Activated gamma-delta T cell treated with Interleukin-2 at 50 U/mL for 16 hours (primary cell): ENCODE measurements around the gene STK32C.
"Not testable (repeated sequence)": the region's sequence is repeated elsewhere in the genome, so short reads cannot be mapped to it uniquely, and the experiment has no call there.

Experiments used
- DNase-seq: peaks from one replicate; pipeline ENCODE4 v3.0.0-alpha.2; 2020

Gene STK32C

DNA sequence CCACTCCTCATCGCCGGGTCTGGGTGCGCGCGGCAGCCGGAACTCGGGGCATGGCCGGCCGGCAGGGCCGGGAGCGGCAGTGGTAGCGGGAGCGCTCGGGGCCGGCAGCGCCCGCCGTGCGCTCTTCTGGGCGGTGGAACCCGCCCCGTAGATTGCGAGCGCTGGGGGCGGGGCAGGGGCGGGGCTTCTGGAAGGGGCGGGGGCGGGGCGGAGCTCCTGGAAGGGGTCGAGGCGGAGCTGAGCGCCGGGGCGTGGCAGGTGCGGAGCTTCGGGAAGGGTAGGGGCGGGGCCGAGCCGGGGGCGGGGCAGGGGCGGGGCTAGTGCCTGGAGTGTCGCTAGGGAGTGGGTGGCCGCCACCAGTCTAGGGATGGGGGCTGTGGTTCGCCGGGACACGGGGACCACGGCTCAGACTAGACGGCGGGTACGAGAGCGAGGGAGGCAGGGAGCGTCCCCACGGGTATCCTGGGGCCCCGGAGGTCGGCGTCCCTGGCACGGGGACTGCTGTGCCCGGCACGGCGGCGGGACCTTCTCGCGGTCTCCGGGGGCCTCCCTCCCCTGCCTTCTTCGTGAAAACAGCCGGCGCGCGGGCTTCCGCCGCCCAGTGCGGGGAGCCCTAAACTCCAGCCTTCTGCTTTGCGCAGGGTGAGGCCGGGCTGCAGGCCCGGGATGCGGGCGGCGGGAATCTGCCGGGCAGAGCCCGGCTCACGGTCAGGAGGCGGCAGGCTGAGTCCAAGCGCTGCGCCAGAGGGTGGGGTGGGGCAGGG lies at the start of gene STK32C:
Gene STK32C, minus strand, starts transcription at position 128 of the 764 bp plus-strand sequence. Its CDS starts 117 bp downstream, at position 11.
- DNase-seq = peak; percentile 89

DNA sequence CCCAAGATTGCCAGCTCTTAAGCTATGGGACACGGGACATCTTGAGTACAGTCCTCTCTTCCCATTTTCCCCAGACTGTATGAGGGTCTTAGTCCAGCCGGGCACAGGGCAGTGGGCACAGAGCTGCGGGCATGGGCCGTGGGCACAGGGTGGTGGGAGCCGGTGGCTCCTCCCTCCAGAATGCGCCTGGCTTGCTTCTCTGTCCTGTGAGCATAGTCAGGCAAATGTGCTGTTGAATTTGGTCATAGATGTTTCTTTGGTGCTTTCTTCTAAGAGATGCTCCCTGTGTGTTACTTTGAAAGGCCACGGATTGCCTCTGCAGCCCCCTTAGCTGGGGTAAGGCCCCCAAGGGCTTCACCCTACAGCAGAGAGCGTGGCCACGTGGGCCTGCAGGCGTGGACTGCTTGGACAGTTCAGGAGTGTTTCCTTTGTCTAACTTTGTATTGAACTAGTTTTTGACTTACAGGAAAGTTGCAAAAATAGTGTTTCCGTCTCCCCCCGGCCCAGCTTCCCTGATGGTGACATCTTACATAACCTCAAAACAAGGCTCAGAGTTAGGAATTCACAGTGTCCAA lies 49.0 kb upstream of the STK32C start:
- DNase-seq = no peak

DNA sequence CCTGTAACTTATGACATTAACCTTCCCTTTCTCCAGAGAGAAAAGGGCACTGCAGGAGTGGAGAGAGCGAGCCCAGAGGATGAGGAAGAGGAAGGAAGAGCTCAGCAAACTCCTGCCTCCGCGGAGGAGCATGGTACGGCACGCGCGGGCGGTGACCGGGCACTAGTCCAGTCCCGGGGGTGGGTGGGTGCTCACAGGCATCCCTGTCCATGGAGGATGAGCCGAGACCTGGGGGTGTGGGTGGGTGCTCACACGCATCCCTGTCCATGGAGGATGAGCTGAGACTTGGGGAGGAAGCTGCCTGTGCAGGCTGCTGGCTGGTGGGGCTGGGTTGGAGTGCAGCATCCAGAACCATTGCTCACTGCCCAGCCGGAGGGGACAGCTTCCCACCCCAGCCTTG lies 48.0 kb upstream of the STK32C start:
- DNase-seq = no peak

DNA sequence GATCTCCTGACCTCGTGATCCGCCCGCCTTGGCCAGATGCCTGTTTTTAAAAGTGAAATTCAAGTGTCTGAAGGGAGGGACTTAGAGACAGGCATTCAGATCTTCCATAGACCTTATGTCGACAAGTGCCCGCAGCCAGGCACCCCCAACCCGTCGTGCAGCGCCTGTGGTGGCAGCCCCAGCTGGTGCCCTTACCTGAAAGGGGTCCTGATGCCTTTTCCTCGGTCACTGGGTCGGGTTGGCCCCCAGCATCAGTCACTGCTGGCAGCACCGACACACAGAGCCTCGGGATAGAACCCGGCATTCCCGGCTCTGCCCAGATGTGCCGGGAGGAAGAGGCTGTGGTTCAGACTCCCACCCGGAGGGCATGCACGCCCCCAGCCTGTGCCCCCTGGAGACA lies 47.5 kb upstream of the STK32C start:
- no peak for DNase-seq

DNA sequence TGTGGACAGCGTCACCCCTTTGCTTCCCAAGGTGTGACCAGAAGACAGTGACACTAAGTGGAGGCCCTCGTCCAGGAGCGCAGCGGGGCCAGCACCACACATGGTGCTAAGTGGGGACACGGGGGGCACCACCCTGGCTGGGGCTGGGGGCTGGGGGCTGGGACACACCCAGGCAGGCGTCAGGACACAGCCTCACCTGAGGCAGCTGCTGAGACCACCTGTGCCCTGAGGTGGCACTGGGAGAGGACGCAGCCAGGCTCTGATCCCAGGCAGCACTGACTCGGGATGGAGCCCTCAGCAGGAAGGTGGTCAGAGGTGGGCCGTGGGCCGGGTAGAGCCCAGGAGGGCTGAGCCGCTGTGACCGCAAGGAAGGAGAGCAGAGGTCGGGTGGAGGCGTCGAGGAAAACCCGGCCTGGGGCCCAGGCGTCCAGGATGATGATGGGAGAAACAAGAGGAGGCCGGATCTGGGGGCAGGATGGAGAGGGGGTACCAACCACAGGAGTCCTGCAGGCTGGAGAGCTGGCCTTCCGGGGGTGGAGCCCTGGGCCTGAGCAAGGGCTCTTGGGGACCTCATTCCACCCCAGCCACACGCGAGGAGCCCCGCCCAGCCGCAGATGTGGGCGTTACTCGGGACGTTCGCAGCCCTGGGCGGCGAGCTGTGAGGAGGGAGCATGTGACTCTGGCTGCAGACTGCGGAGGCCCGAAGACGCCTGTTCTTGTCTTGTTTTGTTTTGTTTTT lies 46.8 kb upstream of the STK32C start:
- no peak for DNase-seq

DNA sequence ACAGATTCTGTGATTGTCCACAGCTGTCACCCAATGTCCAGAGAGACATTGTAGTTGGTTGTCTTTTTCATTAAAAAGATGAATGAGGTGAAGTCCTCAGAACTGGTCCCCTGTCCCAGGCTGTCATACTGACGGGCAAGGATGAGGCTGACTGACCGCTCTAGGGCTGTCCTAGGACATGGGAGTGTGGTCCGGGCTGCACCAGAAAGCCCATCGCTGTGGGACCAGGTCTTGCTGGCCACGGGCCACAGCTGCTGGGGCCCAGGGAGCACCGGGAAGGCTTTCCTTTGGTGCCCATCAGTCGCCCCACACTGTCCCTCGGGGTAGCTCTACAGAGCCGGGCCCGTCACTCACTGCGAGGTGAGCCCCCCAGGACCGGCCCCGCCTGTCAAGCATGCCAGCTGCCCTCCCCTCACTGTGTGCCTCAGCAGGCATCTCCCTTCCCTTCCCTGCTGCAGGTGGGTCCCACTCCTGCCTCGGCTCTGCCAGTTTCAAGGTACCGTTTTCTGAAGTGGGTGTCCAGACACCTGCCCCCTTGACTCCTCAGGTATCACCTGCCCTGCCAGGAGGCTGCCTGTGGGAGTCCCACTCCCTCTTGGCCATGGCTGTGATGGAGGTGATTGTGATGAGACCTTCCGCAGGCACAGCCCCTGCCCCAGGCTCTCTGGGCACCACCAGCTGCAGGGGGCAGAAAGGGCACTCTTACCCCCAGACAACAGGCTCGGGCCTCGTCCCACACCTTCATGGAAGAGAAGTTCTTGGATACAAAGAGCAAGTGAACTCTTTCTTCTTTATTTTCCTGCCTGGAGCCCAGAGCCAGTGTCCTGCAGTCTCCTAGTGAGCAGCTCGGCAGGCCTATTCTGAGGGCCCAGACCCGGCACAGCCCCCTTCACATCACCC lies 46.0 kb upstream of the STK32C start:
- DNase-seq = no peak

DNA sequence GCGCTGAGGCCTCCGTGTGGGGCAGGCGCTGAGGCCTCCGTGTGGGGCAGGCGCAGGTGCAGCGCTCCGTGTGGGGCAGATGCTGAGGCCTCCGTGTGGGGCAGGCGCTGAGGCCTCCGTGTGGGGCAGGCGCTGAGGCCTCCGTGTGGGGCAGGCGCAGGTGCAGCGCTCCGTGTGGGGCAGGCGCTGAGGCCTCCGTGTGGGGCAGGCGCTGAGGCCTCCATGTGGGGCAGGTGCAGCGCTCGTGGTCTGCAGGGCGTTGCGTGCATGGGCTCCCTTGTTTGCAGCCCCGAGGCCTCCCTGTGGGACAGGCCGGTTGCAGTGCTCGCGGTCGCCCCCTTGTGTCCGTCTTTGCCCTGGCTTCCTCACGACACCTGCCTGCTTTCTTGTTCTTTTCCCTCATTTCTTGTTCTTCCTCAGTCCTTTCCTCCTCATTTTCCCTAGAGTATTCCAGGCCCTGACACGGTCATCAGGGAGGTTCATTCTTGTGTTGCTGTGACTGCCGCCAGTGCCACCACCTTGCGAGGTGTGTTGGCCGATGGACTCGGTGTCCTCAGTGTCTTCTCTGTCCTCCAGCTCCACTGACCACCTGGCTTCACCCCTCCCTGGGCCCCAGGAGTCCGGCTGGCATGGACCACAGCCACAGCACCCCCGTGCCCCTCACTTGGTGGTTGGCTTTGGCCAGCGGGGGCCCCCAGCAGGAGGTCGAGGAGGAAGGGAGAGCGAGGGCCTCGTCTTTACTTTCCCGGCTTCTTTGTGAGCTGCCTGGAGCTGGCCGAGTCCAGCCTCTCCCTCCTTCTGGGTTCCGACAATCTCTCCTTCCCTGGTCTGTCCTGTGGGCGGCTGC lies 44.9 kb upstream of the STK32C start:
- peak; percentile 75 for DNase-seq

DNA sequence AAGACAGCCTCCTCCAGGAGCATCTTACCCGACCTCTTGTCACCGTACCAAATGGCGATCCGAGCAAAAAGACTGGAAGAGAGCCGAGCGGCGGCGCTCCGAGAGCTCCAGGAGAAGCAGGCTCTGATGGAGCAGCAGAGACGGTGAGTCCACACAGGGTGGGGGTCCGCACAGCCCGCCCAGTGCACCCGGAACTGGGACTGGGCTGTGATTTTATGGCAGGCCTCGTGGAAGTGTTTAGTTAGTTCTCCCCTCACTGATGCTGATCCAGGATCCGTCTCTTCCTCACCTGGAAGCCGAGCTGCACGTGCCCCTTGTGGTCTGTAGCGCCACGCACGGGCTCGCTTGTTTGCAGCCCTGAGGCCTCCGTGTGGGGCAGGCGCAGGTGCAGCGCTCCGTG lies 43.9 kb upstream of the STK32C start:
- DNase-seq = no peak

DNA sequence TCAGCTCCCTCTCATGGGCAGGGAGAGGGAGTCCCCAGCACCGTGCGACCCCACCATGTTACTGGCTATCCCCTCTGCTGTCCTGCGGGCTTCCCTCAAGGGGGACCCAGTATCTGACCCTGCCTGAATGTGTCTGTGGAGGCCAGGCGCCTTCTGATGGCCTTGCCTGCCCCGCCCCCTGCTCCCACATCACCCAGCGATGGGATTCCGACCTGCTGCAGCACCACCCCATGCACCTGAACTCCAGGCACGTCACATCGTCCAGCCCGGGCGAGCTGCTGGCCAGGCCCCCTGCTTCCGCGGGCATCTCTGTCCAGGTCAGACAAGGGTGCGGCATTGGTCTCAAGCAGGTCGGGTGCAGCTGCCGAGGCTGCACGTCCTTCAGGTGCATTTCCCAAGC lies 43.2 kb upstream of the STK32C start:
- no peak for DNase-seq

DNA sequence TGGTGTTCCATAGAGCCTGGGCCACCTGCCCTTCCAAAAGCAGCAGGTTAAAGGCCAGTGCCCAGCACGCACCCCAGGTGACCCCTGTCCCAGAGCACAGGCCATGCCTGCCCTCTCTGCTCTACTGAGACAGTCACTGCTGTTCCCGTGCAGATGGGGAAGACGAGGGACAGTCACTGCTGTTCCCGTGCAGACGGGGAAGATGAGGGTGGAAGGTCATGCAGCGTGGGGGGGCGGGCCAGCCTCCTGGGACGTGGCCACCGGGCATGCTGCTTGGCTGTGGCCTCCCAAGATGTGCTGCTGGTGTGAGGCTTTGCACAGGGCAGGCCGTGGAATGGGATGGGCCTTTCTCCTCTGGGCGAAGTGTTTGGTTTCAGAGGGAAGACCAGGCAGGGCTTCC lies 42.6 kb upstream of the STK32C start:
- DNase-seq = no peak

DNA sequence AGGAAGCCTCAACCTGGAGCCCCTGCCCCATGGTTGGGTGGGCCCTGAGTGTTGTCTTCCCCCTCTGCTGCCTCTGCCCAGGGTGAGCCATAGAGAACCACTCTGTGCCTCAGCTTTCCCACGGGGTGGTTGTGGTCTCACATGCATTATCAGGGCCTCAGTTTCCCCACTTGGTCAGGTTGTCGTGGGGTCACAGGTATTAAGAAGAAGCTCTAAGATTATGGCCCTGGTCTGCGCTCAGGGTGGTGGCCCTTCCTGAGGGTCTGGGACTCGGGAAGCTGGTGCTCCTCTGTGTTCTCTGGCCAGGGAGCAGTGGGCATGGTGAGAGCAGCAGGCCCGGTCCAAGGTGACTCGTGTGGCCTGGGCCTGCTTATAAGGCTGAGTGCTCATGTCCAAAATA lies 42.0 kb upstream of the STK32C start:
- no peak for DNase-seq

DNA sequence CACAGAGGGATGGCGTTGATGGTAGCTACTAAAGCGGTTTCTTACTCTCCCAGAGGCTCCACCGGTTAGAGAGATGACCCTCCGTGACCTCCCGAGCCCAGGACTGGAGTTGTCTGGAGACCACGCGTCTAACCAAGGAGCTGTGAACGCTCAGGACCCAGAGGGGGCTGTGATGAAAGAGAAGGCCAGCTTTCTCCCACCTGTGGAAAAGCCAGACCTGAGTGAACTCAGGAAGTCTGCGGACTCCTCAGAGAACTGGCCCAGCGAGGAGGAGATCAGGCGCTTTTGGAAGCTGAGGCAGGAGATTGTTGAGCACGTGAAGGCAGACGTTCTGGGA lies 40.1 kb upstream of the STK32C start:
- no peak for DNase-seq

DNA sequence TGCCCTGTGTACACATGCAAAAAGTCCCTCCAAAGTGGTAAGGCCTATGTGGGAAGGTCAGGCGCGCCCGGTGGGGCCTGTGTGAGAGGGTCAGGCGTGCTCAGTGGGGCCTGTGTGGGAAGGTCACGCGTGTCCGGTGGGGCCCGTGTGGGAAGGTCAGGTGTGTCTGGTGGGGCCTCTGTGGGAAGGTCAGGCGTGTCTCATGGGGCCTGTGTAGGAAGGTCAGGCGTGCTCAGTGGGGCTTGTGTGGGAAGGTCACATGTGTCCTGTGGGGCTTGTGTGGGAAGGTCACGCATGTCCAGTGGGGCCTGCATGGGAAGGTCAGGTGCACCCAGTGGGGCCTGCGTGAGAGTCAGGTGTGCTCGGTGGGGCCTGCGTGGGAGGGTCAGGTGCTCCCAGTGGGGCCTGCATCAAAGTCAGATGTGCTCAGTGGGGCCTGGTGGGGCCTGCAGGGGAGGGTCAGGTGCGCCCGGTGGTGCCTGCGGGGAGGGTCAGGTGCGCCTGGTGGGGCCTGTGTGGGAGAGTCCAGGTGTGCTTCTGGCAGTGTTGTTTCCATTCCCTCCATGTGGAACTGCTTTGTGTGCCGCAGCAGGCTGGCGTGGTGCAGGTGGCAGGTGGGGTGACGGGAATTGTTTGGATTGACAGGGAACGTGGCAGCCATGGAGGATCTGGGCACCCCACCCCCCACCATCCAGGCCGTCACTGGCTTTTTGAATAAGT lies 39.6 kb upstream of the STK32C start:
- no peak for DNase-seq

DNA sequence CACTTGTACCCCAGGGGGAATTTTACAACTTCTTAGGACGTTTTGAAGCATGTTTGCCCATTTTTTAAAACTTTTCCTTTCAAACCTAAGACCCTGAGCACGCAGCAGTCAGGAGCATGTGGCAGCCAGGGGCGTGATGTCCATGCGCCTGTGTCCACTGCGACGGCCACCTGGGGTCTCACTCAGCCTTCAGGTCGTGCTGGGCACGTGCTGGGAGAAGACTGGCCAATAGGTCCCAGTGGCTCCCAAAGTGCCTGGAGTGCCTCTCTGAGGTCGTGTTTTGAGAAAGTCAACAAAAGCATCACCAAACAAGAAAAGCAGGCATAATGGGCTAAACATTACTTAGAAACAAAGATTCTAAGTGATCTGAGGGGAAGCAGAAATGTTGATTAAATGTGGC lies 39.1 kb upstream of the STK32C start:
- no peak for DNase-seq

DNA sequence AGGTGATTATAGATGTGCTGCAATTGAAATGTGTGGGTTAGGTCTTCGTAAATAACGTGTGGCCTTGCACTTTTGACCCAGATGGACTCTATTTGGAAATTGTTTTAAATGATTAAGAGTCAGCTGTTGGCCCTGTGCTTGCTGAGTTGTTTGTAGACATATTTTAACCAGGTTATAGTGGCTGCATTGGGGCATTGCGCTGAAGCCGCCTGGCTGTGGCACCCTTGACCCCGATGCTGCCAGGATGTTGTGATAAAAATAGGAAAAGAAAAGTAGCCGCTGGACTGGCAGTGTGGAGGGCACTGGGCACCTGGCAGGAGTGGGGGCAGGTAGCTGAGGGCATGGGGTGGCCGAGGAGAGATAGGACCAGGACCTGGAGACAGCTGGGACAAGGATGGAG lies 37.6 kb upstream of the STK32C start:
- DNase-seq = no peak

DNA sequence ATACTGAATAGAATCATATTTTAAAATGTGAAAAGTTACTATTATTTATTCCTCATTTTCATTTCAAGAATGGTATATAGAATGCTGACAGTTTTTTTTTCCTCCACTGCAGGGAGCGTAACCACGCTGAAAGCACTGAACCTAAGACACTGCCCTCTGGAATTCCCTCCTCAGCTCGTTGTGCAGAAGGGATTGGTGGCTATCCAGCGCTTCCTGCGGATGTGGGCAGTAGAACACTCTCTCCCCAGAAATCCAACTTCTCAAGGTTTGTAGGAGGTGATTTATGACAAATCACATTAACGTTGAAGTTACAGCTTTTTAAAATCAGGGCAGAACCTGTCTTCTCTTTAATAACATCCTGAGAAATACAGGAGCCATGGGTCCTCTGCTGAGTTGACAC lies 36.6 kb upstream of the STK32C start:
- DNase-seq = no peak

DNA sequence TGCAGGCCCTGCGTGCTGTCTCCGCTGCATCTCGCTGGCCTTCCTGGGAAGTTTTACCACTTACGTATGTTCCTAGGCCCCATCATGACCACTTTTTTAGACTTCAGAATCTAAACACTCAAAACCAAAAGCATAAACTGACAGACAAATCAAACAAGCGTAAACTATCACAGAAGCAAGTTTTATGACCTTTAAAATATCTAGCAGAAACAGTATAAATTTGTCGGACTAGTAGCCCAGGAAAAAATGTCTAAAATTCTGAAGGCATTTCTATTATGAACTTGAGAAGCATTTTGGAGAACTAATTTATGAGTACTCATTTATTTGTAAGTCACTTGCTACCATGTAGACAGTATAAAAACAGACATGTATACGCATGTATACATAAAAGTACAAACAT lies 34.8 kb upstream of the STK32C start:
- no peak for DNase-seq

DNA sequence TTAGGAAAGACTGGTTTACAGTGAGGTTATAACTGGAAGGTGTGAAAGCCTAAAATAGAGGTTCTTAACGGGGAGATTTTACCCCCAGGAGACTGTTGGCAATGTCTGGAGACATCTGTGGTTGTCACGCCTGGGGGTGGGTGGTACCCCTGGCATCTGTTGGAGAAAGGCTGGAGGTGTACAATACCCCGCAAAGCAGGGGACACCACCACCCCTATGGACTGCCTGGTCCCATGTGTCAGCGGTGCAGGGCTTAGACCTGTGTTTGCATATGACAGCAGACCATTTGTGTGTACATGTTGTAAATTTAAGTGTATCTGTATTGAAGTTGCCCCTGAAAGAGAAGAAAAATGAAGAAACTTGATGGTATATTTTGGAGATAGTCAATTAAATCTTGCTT lies 34.0 kb upstream of the STK32C start:
- no peak for DNase-seq

DNA sequence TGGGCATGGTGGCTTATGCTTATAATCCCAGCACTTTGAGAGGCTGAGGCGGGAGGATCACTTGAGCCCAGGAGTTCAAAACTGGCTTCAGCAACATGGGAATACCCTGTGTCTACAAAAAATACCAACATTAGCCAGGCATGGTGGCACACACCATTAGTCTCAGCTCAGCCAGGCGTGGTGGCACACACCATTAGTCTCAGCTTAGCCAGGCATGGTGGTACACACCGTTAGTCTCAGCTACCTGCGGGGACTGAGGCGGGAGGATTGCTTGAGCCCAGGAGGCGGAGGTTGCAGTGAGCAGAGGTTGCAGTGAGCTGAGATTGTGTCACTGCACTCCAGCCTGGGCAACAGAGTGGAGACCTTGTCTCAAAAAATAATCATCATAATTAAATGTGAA lies 33.3 kb upstream of the STK32C start:
- no peak for DNase-seq

DNA sequence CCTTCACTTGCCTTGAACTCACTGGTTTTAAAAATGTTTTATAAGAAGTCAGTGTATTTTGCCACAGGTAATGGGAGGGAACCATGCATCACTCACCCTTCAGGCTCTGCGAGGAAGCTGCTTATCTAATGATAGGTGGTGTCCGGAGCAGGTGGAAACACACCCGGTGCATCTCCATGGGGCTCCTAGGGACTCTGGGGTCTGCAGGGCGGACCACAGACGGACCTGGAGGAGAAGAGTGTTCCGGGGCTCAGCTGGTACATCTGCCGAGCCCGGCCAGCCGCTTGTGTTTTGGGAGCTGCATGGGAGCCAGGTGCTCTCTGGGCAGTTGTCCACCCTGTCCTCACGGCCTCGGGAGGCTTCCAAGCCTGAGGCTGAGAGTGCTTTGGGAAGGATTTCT lies 31.5 kb upstream of the STK32C start:
- no peak for DNase-seq

DNA sequence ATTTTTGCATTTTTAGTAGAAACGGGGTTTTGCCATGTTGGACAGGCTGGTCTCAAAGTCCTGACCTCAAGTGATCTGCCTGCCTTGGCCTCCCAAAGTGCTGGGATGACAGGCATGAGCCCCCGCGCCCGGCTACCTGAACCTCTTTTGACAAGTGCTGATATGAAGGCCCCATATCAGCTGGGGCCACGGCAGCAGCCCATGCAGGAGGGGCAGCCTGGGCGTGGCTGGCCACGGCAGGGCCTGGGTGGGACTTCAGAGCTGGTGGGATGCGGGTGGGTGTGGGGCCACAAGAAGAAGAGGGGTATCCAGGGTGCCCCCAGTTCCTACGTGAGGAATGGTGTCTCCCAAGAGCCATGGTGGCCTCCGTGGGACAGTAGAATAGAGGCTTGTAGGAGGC lies 31.1 kb upstream of the STK32C start:
- no peak for DNase-seq

DNA sequence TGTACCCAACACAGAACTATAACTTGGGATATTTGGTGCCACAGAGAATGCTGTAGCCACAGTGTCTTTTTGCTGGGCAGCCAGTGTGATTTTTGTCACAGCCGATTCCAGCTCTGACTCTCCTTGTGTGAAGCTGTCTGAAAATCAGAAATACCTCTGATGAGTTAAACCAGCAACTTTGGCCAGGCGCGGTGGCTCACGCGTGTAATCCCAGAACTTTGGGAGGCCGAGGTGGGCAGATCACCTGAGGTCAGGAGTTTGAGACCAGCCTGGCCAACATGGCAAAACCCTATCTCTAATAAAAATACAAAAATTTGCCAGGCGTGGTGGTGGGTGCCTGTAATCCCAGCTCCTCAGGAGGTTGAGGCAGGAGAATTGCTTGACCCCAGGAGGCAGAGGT lies 30.1 kb upstream of the STK32C start:
- not testable (repeated sequence) for DNase-seq
